ENCODE data around the gene PPARGC1A. TPM values are rescaled to one million over a fixed set of nuclear protein-coding genes. Genes with fewer than 3 reads are reported as not detected.

PPARGC1A gene
- total and polyA plus RNA-seq, 10 of the 15 experiments (the other 5 are each of a cell fraction or from before 2014, with no cell fraction given): 0.01 to 0.05 (median 0.04) TPM; not detected in 7

DNA sequence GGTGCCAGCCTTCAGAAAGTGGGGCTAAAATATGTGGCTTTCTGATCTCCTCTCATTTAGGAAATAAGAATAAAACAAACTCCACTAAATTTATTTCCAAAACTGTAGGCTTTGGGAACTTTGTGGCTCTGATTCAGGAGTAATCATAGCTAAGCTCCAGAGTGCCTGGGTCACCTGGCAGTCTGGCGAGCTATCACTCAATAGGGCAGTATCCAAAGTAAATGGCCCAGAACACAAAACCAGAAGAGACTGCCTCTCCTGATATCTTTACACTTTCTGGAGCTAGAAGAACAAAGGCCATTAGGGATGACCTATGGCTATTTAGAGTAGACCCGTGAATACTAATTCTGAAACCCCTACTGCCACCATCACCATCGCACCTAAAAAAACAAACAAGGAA, 17.0 kb upstream of the PPARGC1A start:
- Histone ChIP-seq H4K20me1 (ENCODE audit: control insufficient read depth, insufficient read depth) (no peaks in the 10 kb centered on the region), H3K27me3 (replicated peaks in 1 of 2; ENCODE audit: control insufficient read depth in 2 of 2, insufficient read depth in 2 of 2, low read length in 1 of 2) (no peaks in the 10 kb centered on the region), H3K27ac (ENCODE audit: control insufficient read depth, insufficient read depth) (no peak overlapping the region), H3K4me3 (no peak overlapping the region), H2AFZ (ENCODE audit: control insufficient read depth, low read depth, low read length) (no peak overlapping the region), H3K4me1 (ENCODE audit: control insufficient read depth, insufficient read depth, low read length) (no peaks in the 10 kb centered on the region), H3K79me2 (ENCODE audit: control insufficient read depth, insufficient read depth, low read length) (no peaks in the 10 kb centered on the region), H3K36me3 (ENCODE audit: control insufficient read depth in 2 of 2, insufficient read depth in 2 of 2, low read length in 1 of 2) (no peaks in the 10 kb centered on the region), H3K9ac (ENCODE audit: control insufficient read depth, insufficient read depth, low read length) (no peak overlapping the region), H3K9me3 (replicated peaks; ENCODE audit: control insufficient read depth, insufficient read depth, low read length) (no peaks in the 10 kb centered on the region), H3K4me2 (ENCODE audit: control insufficient read depth, insufficient read depth) (no peak overlapping the region)
- no TSS peak for BruUV-seq (replicated peaks)
- DNase-seq (ENCODE audit: low read depth, low spot score) (no peak), FAIRE-seq (no peak), ATAC-seq (no peak)
- intact Hi-C loops (cut with micrococcal nuclease; ENCODE audit: unreplicated experiment) (no loop called here), in situ Hi-C loops (cut with MboI) (no loop called here)
- ChIA-PET SMC1A (ENCODE audit: uncharacterized antibody, unreplicated experiment) (no interaction called here), POLR2A (no interaction called here), CTCF (no interaction called here), RAD21 (ENCODE audit: unreplicated experiment) (no interaction called here)
- 0% methylated on average over 3 of the region's 3 CpGs for WGBS (ENCODE audit: insufficient coverage, insufficient replicate concordance, low lambda C conversion rate, missing lambda C conversion rate)
- TF ChIP-seq SMC3 (IDR thresholded peaks at IDR 0.05; ENCODE audit: borderline replicate concordance, low read length): no peak
- no peak for TF ChIP-seq EGR1 (IDR thresholded peaks at IDR 0.05; ENCODE audit: borderline replicate concordance in 1 of 2, low read depth in 2 of 2, low read length in 2 of 2)
- no peak for TF ChIP-seq PAX8 (IDR thresholded peaks at IDR 0.05)
- TF ChIP-seq, protein P1, sequence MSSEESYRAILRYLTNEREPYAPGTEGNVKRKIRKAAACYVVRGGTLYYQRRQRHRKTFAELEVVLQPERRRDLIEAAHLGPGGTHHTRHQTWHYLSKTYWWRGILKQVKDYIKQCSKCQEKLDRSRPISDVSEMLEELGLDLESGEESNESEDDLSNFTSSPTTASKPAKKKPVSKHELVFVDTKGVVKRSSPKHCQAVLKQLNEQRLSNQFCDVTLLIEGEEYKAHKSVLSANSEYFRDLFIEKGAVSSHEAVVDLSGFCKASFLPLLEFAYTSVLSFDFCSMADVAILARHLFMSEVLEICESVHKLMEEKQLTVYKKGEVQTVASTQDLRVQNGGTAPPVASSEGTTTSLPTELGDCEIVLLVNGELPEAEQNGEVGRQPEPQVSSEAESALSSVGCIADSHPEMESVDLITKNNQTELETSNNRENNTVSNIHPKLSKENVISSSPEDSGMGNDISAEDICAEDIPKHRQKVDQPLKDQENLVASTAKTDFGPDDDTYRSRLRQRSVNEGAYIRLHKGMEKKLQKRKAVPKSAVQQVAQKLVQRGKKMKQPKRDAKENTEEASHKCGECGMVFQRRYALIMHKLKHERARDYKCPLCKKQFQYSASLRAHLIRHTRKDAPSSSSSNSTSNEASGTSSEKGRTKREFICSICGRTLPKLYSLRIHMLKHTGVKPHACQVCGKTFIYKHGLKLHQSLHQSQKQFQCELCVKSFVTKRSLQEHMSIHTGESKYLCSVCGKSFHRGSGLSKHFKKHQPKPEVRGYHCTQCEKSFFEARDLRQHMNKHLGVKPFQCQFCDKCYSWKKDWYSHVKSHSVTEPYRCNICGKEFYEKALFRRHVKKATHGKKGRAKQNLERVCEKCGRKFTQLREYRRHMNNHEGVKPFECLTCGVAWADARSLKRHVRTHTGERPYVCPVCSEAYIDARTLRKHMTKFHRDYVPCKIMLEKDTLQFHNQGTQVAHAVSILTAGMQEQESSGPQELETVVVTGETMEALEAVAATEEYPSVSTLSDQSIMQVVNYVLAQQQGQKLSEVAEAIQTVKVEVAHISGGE (CRISPR knock-in tag; IDR thresholded peaks at IDR 0.05): no peak
- TF ChIP-seq KLF5 (IDR thresholded peaks at IDR 0.05; ENCODE audit: partially characterized antibody): no peak
- no peak for TF ChIP-seq KDM1A (IDR thresholded peaks at IDR 0.05; ENCODE audit: borderline replicate concordance)
- TF ChIP-seq TCF7 (IDR thresholded peaks at IDR 0.05; ENCODE audit: borderline replicate concordance): no peak
- no peak for TF ChIP-seq KAT2A (conservative IDR thresholded peaks at IDR 0.05; ENCODE audit: control insufficient read depth, low read depth, low read length)
- TF ChIP-seq CREB1 (IDR thresholded peaks at IDR 0.05; ENCODE audit: low read depth): no peak
- TF ChIP-seq, protein P2, sequence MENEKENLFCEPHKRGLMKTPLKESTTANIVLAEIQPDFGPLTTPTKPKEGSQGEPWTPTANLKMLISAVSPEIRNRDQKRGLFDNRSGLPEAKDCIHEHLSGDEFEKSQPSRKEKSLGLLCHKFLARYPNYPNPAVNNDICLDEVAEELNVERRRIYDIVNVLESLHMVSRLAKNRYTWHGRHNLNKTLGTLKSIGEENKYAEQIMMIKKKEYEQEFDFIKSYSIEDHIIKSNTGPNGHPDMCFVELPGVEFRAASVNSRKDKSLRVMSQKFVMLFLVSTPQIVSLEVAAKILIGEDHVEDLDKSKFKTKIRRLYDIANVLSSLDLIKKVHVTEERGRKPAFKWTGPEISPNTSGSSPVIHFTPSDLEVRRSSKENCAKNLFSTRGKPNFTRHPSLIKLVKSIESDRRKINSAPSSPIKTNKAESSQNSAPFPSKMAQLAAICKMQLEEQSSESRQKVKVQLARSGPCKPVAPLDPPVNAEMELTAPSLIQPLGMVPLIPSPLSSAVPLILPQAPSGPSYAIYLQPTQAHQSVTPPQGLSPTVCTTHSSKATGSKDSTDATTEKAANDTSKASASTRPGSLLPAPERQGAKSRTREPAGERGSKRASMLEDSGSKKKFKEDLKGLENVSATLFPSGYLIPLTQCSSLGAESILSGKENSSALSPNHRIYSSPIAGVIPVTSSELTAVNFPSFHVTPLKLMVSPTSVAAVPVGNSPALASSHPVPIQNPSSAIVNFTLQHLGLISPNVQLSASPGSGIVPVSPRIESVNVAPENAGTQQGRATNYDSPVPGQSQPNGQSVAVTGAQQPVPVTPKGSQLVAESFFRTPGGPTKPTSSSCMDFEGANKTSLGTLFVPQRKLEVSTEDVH (IDR thresholded peaks at IDR 0.05; ENCODE audit: low read depth, partially characterized antibody): no peak
- no peak for TF ChIP-seq PML (IDR thresholded peaks at IDR 0.05; ENCODE audit: low read length)
- TF ChIP-seq, protein P3, sequence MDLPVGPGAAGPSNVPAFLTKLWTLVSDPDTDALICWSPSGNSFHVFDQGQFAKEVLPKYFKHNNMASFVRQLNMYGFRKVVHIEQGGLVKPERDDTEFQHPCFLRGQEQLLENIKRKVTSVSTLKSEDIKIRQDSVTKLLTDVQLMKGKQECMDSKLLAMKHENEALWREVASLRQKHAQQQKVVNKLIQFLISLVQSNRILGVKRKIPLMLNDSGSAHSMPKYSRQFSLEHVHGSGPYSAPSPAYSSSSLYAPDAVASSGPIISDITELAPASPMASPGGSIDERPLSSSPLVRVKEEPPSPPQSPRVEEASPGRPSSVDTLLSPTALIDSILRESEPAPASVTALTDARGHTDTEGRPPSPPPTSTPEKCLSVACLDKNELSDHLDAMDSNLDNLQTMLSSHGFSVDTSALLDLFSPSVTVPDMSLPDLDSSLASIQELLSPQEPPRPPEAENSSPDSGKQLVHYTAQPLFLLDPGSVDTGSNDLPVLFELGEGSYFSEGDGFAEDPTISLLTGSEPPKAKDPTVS (IDR thresholded peaks at IDR 0.05; ENCODE audit: low read depth, low read length): no peak
